WTC11 (cell line): ENCODE data around the gene BPI. TPM values are rescaled to one million over a fixed set of nuclear protein-coding genes. Genes with fewer than 3 reads are reported as not detected.

Source experiments
- ATAC-seq: fragments of 200-7000 bp; cut with Tn5 transposase; 2 replicates; pipeline ENCODE4 v1.10.0; 2021; ENCODE audit warnings: mild to moderate bottlenecking, moderate library complexity
- CTCF ChIA-PET: fragments of 300-600 bp; sonication (Branson Sonifier 250); formaldehyde crosslinking; loops from one replicate; lab custom pipeline; 2021; ENCODE audit warnings: antibody characterized with exemption; lab: Charles Lee
- POLR2A ChIA-PET: fragments of 350-600 bp; sonication (Branson Sonifier 250); formaldehyde crosslinking; loops from one replicate; lab custom pipeline; 2021; ENCODE audit warnings: antibody characterized with exemption; lab: Charles Lee
- DNase-seq: peaks from one replicate; pipeline ENCODE4 v3.0.0; 2021; ENCODE audit warnings: low spot score
- H3K27ac Mint-ChIP-seq: 2 replicates; pipeline ENCODE4 v1.8.0; 2021; ENCODE audit warnings: mixed read lengths
- H3K27me3 Mint-ChIP-seq: 2 replicates; pipeline ENCODE4 v1.8.0; 2021; ENCODE audit warnings: low read depth, mild to moderate bottlenecking, moderate library complexity, mixed read lengths
- H3K36me3 Mint-ChIP-seq: 2 replicates; pipeline ENCODE4 v1.8.0; 2021; ENCODE audit warnings: mixed read lengths
- H3K4me1 Mint-ChIP-seq: 2 replicates; pipeline ENCODE4 v1.8.0; 2022; ENCODE audit warnings: mixed read lengths
- H3K4me3 Mint-ChIP-seq: 2 replicates; pipeline ENCODE4 v1.8.0; 2021; ENCODE audit warnings: mild to moderate bottlenecking, moderate library complexity, mixed read lengths
- H3K9me3 Mint-ChIP-seq: 2 replicates; pipeline ENCODE4 v1.8.0; 2021; ENCODE audit warnings: mixed read lengths
- E2F5 ChIP-seq: sonication (generic); formaldehyde crosslinking; IDR thresholded peaks from 2 replicates; pipeline ENCODE4 v1.8.1; 2022; ENCODE audit warnings: mild to moderate bottlenecking, moderate library complexity, missing genetic modification reagents
- HMGXB4 ChIP-seq: sonication (generic); formaldehyde crosslinking; IDR thresholded peaks from 2 replicates; pipeline ENCODE4 v1.8.1; 2023; ENCODE audit warnings: mild to moderate bottlenecking, moderate library complexity, missing genetic modification reagents
- JAZF1 ChIP-seq: fragments of 250-450 bp; sonication (Bioruptor Pico); IDR thresholded peaks from 2 replicates; pipeline ENCODE4 v1.9.0; 2021; ENCODE audit warnings: moderate library complexity, mild to moderate bottlenecking, inconsistent platforms
- KAT7 ChIP-seq: sonication (generic); formaldehyde crosslinking; IDR thresholded peaks from 2 replicates; pipeline ENCODE4 v1.8.1; 2023; ENCODE audit warnings: missing genetic modification reagents, mild to moderate bottlenecking, borderline replicate concordance
- MLX ChIP-seq: sonication (generic); formaldehyde crosslinking; IDR thresholded peaks from 2 replicates; pipeline ENCODE4 v1.8.1; 2023; ENCODE audit warnings: mild to moderate bottlenecking, missing genetic modification reagents, moderate library complexity
- NFYB ChIP-seq: sonication (generic); formaldehyde crosslinking; conservative IDR thresholded peaks from 2 replicates; pipeline ENCODE4 v1.8.0; 2022; ENCODE audit warnings: low read depth, missing genetic modification reagents
- TCF7 ChIP-seq: sonication (generic); formaldehyde crosslinking; IDR thresholded peaks from 2 replicates; pipeline ENCODE4 v1.8.0; 2022; ENCODE audit warnings: mild to moderate bottlenecking, low read depth, missing genetic modification reagents, moderate library complexity
- TEAD4 ChIP-seq: sonication (generic); formaldehyde crosslinking; IDR thresholded peaks from 2 replicates; pipeline ENCODE4 v1.8.0; 2022; ENCODE audit warnings: mild to moderate bottlenecking, missing genetic modification reagents
- ZMAT4 ChIP-seq: fragments of 250-450 bp; sonication (Bioruptor Pico); IDR thresholded peaks from 2 replicates; pipeline ENCODE4 v1.9.0; 2021; ENCODE audit warnings: mild to moderate bottlenecking
- ZNF263 ChIP-seq: sonication (generic); formaldehyde crosslinking; IDR thresholded peaks from 2 replicates; pipeline ENCODE4 v1.8.1; 2022; ENCODE audit warnings: low read depth, mild to moderate bottlenecking, moderate library complexity, missing genetic modification reagents
- ZSCAN18 ChIP-seq: fragments of 250-450 bp; sonication (Bioruptor Pico); IDR thresholded peaks from 2 replicates; pipeline ENCODE4 v2.1.2; 2022; ENCODE audit warnings: mild to moderate bottlenecking, moderate library complexity
- total RNA-seq: library from RNA; stranded (reverse); gene quantifications from 3 replicates; pipeline ENCODE4 v1.2.3, GENCODE V29; 2021

Gene BPI
- total RNA-seq, 1 experiment from 2014 or later = not detected

GRCh38 chr20:38357653-38358207, 53.8 kb downstream of the BPI start (continued):
- TF ChIP-seq MLX (no peak), ZSCAN18 (CRISPR knock-in tag) (no peak)

- Mint-ChIP-seq H3K4me1 (peaks cover 23% of the 10 kb centered on the region), H3K9me3 (no peaks in the 10 kb centered on the region), H3K27ac (no peak overlapping the region), H3K27me3 (no peaks in the 10 kb centered on the region), H3K36me3 (no peaks in the 10 kb centered on the region), H3K4me3 (no peak overlapping the region)
- DNase-seq (no peak), ATAC-seq (no peak)
- no peak for TF ChIP-seq JAZF1
- ChIA-PET CTCF (interaction anchor here (1.2 to 12.6 kb wide), 3 partner anchors 20 to 50 kb away, joined by 3 to 329 read pairs (median 12); no protein-coding TSS in a partner anchor), POLR2A (no interaction called here)
Observed at GRCh38 chr20:38358556-38358955, 54.6 kb downstream of the BPI start.

GRCh38 chr20:38363004-38363747, 59.2 kb downstream of the BPI start:
- H3K9me3 Mint-ChIP-seq = no peaks in the 10 kb centered on the region
- no peaks in the 10 kb centered on the region for H3K36me3 Mint-ChIP-seq
- no peak overlapping the region for H3K27ac Mint-ChIP-seq
- H3K4me3 Mint-ChIP-seq = no peak overlapping the region
- no peak for TF ChIP-seq KAT7 (CRISPR knock-in tag)
- no peak for TF ChIP-seq TEAD4 (CRISPR knock-in tag)
- H3K4me1 Mint-ChIP-seq = no peaks in the 10 kb centered on the region
- H3K27me3 Mint-ChIP-seq = no peaks in the 10 kb centered on the region
- ATAC-seq = no peak
- DNase-seq = no peak
- POLR2A ChIA-PET = no interaction called here
- CTCF ChIA-PET = interaction anchor here (0.6 to 1.7 kb wide), 4 partner anchors 11 to 58 kb away, joined by 3 to 6 read pairs (median 4); no protein-coding TSS in a partner anchor

GRCh38 chr20:38369389-38369788, 65.4 kb downstream of the BPI start:
- Mint-ChIP-seq H3K9me3 (no peaks in the 10 kb centered on the region), H3K27ac (peak overlapping the region; percentile 64; the same call in 1 of the 2 replicates), H3K36me3 (no peaks in the 10 kb centered on the region), H3K4me1 (peaks cover 3% of the 10 kb centered on the region; the same call in 1 of the 2 replicates), H3K4me3 (peak overlapping the region; percentile 16; the same call in 1 of the 2 replicates), H3K27me3 (no peaks in the 10 kb centered on the region)
- peak; percentile 96 for ATAC-seq
- DNase-seq = no peak
- TF ChIP-seq NFYB (CRISPR knock-in tag) (peak; percentile 75), TCF7 (CRISPR knock-in tag) (no peak)
- CTCF ChIA-PET = interaction anchor here (1.4 to 4.0 kb wide), 5 partner anchors 18 to 312 kb away, joined by 5 to 20 read pairs (median 7); no protein-coding TSS in a partner anchor
- POLR2A ChIA-PET = interaction anchor here (0.6 kb wide), 2 partner anchors 16 to 434 kb away, joined by 4 to 7 read pairs; no protein-coding TSS in a partner anchor

- H3K9me3 Mint-ChIP-seq = no peaks in the 10 kb centered on the region
- ATAC-seq = no peak
- no peak for DNase-seq
- H3K4me3 Mint-ChIP-seq = no peak overlapping the region
- no peak overlapping the region for H3K27ac Mint-ChIP-seq
- H3K36me3 Mint-ChIP-seq = no peaks in the 10 kb centered on the region
- H3K4me1 Mint-ChIP-seq = peaks cover 3% of the 10 kb centered on the region; the same call in 1 of the 2 replicates
- ChIA-PET CTCF (interaction anchor here (0.8 to 3.6 kb wide), 4 partner anchors 16 to 36 kb away, joined by 3 to 16 read pairs (median 6); no protein-coding TSS in a partner anchor), POLR2A (no interaction called here)
- H3K27me3 Mint-ChIP-seq = no peaks in the 10 kb centered on the region
- TF ChIP-seq ZMAT4 = no peak
- no peak for TF ChIP-seq ZNF263 (CRISPR knock-in tag)
- no peak for TF ChIP-seq E2F5 (CRISPR knock-in tag)
- no peak for TF ChIP-seq HMGXB4 (CRISPR knock-in tag)
Observed at GRCh38 chr20:38372806-38373205, 68.8 kb downstream of the BPI start.
